Right cardiac atrium (tissue), 5 donors: ENCODE results near the gene STAU1. TPM values are rescaled to one million over a fixed set of nuclear protein-coding genes. Genes with fewer than 3 reads are reported as not detected.

Experiments used
- ATAC-seq, 2 donors: fragments of 200-7000 bp; cut with Tn5 transposase; one replicate each; pipeline versions ENCODE4 v1.8.0 to v1.9.1; 2020; ENCODE audit warnings: moderate library complexity in 2 of 2, mild to moderate bottlenecking in 1 of 2
- DNase-seq, 3 donors: peaks; one replicate each; pipeline ENCODE4 v3.0.0-alpha.2; 2020
- H3K27ac ChIP-seq: one replicate; pipeline ENCODE4 v1.5.1; 2013; ENCODE audit warnings: mild to moderate bottlenecking, low read length, control low read depth, moderate library complexity
- H3K27me3 ChIP-seq: one replicate; pipeline ENCODE4 v1.6.1; 2013; ENCODE audit not compliant: control insufficient read depth, insufficient read depth
- H3K4me1 ChIP-seq: one replicate; pipeline ENCODE4 v1.6.1; 2013; ENCODE audit warnings: low read length; ENCODE audit not compliant: control insufficient read depth, insufficient read depth
- H3K4me3 ChIP-seq: one replicate; pipeline ENCODE4 v1.5.1; 2013; ENCODE audit warnings: low read length, control low read depth
- H3K9me3 ChIP-seq: one replicate; pipeline ENCODE4 v1.6.1; 2013; ENCODE audit warnings: low read length; ENCODE audit not compliant: control insufficient read depth
- WGBS: extraction: QIAGEN DNeasy Blood & Tissue Kit; methylation state at CpG from one replicate; pipeline ENCODE4 v1.1.7; 2013; 5-methylcytosine and 5-hydroxymethylcytosine counted together
- intact Hi-C, 4 donors: fragments of 100-400 bp; cut with DNase I; formaldehyde crosslinking; loops; one replicate each; pipeline versions ENCODE4 v1.11.0 to v1.14.0; 2022 to 2023
- long read RNA-seq, 4 donors: library from polyadenylated mRNA; unstranded; transcript quantifications; one replicate each; pipeline ENCODE4 v2.0.0, GENCODE V29; 2020 to 2021
- polyA plus RNA-seq: library from polyadenylated mRNA; stranded (reverse); fragments of 200-250 nt; gene quantifications from one replicate; pipeline ENCODE4 v1.2.3, GENCODE V29; 2013
- total RNA-seq, 4 donors: library from RNA; stranded (reverse); fragmentation: NEBNext Ultra II Directional; extraction: Animal tissue kit (Norgen Biotek cat#: 25700); gene quantifications; one replicate each; pipeline ENCODE4 v1.2.1, GENCODE V29; 2021
- donor health status: healthy with polysubstance abuse.
- donor health status: DM: no; HTN: yes; CAD: no.
- donor health status: DM: no; HTN: no; CAD: no.
- donor health status: DM: no; HTN: yes; CAD: no; lungs with severe emphysema.
- donor health status: DM: yes; HTN: yes; CAD: no.

STAU1 gene, protein sequence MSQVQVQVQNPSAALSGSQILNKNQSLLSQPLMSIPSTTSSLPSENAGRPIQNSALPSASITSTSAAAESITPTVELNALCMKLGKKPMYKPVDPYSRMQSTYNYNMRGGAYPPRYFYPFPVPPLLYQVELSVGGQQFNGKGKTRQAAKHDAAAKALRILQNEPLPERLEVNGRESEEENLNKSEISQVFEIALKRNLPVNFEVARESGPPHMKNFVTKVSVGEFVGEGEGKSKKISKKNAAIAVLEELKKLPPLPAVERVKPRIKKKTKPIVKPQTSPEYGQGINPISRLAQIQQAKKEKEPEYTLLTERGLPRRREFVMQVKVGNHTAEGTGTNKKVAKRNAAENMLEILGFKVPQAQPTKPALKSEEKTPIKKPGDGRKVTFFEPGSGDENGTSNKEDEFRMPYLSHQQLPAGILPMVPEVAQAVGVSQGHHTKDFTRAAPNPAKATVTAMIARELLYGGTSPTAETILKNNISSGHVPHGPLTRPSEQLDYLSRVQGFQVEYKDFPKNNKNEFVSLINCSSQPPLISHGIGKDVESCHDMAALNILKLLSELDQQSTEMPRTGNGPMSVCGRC
- 10 to 100 TPM; 53.3 to 65.1 (median 58.8) TPM for total RNA-seq
- 33.2 TPM for polyA plus RNA-seq
- long read RNA-seq, donor 1, transcript STAU1-206 (13 exons, 3,411 nt): minor isoform, 6 of 154 reads
- long read RNA-seq, donor 1, transcript STAU1-207 (14 exons, 3,684 nt): minor isoform, 18 of 154 reads
- long read RNA-seq, donor 1, transcript STAU1-203 (13 exons, 3,211 nt): major isoform, 26 of 154 reads
- long read RNA-seq, donor 1, partial matches to known transcripts: 86 of 154 reads
- long read RNA-seq, donor 1, other reads (novel, unspliced or antisense): 13 of 154 reads
- long read RNA-seq, donor 2, transcript STAU1-207 (14 exons, 3,684 nt): minor isoform, 5 of 44 reads
- long read RNA-seq, donor 2, transcript STAU1-206 (13 exons, 3,411 nt): minor isoform, 5 of 44 reads
- long read RNA-seq, donor 2, transcript STAU1-203 (13 exons, 3,211 nt): major isoform, 9 of 44 reads
- long read RNA-seq, donor 2, partial matches to known transcripts: 18 of 44 reads
- long read RNA-seq, donor 2, other reads (novel, unspliced or antisense): 7 of 44 reads
- long read RNA-seq, donor 3, transcript STAU1-203 (13 exons, 3,211 nt): major isoform, 41 of 269 reads
- long read RNA-seq, donor 3, transcript STAU1-206 (13 exons, 3,411 nt): minor isoform, 11 of 269 reads
- long read RNA-seq, donor 3, transcript STAU1-207 (14 exons, 3,684 nt): minor isoform, 17 of 269 reads
- long read RNA-seq, donor 3, partial matches to known transcripts: 165 of 269 reads
- long read RNA-seq, donor 3, other reads (novel, unspliced or antisense): 29 of 269 reads
- long read RNA-seq, donor 4, transcript STAU1-203 (13 exons, 3,211 nt): major isoform, 19 of 66 reads
- long read RNA-seq, donor 4, partial matches to known transcripts: 25 of 66 reads
- long read RNA-seq, donor 4, other reads (novel, unspliced or antisense): 14 of 66 reads

DNA sequence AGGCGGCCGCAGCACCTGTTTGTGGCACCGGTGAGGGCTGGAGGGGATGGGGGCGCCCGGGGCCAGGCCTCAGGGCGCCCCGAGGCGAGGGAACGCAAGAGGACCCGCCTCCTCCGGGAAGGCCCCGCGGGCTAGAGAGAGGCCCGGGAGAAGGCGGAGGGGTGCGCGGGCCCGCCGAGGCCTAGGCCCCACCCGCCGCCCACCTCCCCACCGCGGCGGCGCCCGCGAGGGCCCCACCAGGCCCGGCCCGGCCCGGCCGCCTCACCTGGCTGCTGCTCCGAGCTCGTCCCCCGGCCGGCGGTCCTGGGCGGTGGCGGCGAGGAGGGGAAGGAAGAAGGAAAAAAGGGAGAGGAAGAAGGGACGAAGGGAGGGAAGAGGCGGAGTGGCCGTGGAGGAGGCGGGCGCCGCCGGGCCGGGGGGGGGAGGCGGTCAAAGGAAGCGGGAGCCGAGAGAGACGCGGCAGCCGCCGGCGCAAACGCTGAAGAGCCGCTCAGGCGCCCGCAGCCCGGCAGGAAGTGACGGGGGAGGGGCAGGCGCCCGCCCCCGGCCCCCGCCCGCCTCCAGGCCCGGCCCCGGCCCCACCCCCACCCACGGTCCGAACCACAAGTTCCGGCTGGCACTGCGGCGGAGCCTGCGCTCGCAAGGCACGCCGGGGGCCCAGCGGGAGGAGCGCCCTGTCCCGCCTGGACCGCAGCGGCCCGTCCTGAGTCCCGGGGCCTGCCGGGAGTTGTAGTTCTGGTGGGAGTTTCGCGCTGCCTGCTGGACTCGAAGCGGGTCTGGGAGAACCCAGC lies at the start of gene STAU1:
Gene STAU1, minus strand, starts transcription at position 484 of the 791 bp plus-strand sequence. CDS start 22,133 bp downstream, outside the sequence.
- Histone ChIP-seq H3K4me3 (peak within 1 kb of the TSS; percentile 89), H3K4me1 (no peaks in the 10 kb centered on the region), H3K27ac (peak within 1 kb of the TSS; percentile 86), H3K27me3 (no peaks in the 10 kb centered on the region), H3K9me3 (no peaks in the 10 kb centered on the region)
- peak; percentile 96 to 98 (median 98) for DNase-seq
- under 1% methylated on average over 89 of the region's 89 CpGs for WGBS
- intact Hi-C loops: no loop called here
- peak; percentile 99 to 100 for ATAC-seq

DNA sequence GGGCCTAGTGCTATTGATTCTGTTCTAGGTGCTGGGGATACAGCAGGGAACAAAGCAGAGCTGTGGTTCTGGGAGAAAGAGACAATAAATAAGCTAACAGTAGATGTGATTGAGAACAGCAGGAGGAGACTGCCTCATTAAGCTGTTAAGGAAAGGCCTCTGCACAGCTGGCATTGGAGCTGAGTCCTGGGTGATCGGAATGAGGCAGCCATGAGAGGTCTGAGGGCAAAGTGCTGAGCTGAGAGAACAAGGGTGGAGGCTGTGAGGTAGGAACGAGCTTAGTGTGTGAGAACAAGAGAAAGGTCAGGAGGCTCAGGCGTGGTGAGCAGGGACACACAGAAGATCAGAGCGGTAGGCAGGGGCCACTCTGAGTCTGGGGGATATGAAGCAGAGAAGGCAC lies 49.4 kb upstream of the STAU1 start:
- Histone ChIP-seq H3K4me3 (no peak overlapping the region), H3K9me3 (no peaks in the 10 kb centered on the region), H3K27ac (no peak overlapping the region), H3K4me1 (no peaks in the 10 kb centered on the region), H3K27me3 (no peaks in the 10 kb centered on the region)
- ATAC-seq: no peak
- 88% methylated on average over 4 of the region's 4 CpGs for WGBS
- no peak for DNase-seq
- intact Hi-C loops: no loop called here

DNA sequence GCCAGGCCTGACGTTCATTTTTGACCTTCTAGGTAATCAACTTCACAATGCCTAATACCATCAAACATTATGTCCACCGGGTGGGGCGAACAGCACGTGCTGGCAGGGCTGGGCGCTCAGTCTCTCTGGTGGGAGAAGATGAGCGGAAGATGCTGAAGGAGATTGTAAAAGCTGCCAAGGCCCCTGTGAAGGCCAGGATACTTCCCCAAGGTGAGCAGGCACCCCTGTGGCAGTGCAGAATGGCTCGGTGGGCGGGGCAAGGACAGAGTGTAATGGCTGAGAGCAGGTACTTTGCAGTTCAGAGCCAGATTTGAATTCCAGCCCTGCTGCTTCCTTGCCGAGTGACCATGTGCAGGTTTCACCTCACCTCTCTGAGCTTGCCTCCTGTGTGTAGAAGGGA lies 48.2 kb upstream of the STAU1 start:
- WGBS: 90% methylated on average over 9 of the region's 9 CpGs
- ATAC-seq: no peak
- intact Hi-C loops: no loop called here
- Histone ChIP-seq H3K4me1 (no peaks in the 10 kb centered on the region), H3K27ac (no peak overlapping the region), H3K9me3 (no peaks in the 10 kb centered on the region), H3K27me3 (no peaks in the 10 kb centered on the region), H3K4me3 (no peak overlapping the region)
- no peak for DNase-seq

- Histone ChIP-seq H3K27me3 (no peaks in the 10 kb centered on the region), H3K4me1 (no peaks in the 10 kb centered on the region), H3K27ac (no peak overlapping the region), H3K4me3 (no peak overlapping the region), H3K9me3 (no peaks in the 10 kb centered on the region)
- intact Hi-C loops: no loop called here
- 96% methylated on average over 6 of the region's 6 CpGs for WGBS
- no peak for ATAC-seq
- no peak for DNase-seq
These were observed 46.7 kb upstream of the STAU1 start for GRCh38 chr20:49234831-49235230.

DNA sequence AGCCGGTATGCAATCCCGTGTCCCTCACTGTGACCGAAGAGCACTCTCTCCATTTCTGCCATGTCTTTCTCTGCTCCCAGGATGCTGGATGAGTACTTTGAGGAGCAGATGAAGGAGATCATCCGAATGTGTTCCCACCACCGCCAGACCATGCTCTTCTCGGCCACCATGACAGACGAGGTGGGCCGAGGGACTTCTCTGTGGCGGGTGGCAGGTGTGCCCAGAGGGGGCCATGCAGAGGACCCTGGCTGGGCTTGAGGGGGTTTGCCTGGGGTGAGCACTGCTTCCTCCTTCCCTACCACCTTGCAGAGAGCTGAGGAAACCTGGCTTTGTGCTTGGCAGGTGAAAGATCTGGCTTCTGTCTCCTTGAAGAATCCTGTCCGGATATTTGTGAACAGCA lies 45.1 kb upstream of the STAU1 start:
- intact Hi-C loops: no loop called here
- Histone ChIP-seq H3K27ac (no peak overlapping the region), H3K4me1 (no peaks in the 10 kb centered on the region), H3K4me3 (no peak overlapping the region), H3K27me3 (no peaks in the 10 kb centered on the region), H3K9me3 (no peaks in the 10 kb centered on the region)
- DNase-seq (no peak), ATAC-seq (no peak)
- 92% methylated on average over 10 of the region's 10 CpGs for WGBS

- 83% methylated on average over 7 of the region's 7 CpGs for WGBS
- intact Hi-C loops: no loop called here
- Histone ChIP-seq H3K4me3 (no peak overlapping the region), H3K27ac (no peak overlapping the region), H3K27me3 (no peaks in the 10 kb centered on the region), H3K4me1 (no peaks in the 10 kb centered on the region), H3K9me3 (no peaks in the 10 kb centered on the region)
- no peak for ATAC-seq
- DNase-seq: no peak
These were observed 43.3 kb upstream of the STAU1 start for GRCh38 chr20:49231471-49231870.

DNA sequence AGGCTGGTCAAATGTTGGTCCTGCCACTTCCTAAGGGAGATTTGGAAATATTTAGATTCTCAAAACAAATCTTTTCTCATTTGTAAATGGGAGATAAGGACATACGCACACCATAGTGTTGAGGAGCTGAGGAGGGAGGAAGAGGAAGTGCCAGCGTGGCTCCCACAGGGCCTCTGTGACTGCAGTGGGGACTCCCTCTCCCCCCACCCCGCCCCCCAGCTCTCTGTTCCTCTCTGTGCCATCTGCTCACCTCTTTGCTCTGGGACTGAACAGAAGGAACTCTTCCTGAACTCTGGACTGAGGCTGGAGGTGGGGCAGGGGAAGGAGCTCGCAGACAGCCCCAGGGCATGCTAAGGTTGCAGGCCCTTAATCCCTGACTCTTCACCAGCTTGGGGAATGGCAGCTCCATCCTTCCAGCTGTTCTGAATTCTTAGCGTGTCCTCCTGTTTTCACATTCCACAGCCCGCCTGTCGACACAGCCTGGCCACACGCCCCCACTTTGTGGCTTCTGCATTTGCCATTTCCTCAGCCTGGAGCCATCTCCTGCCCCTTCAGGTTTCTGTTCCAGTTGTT lies 42.5 kb upstream of the STAU1 start:
- intact Hi-C loops: no loop called here
- Histone ChIP-seq H3K4me1 (no peaks in the 10 kb centered on the region), H3K9me3 (no peaks in the 10 kb centered on the region), H3K27ac (no peak overlapping the region), H3K4me3 (no peak overlapping the region), H3K27me3 (no peaks in the 10 kb centered on the region)
- DNase-seq (no peak), ATAC-seq (no peak)
- WGBS: 63% methylated on average over 8 of the region's 8 CpGs

DNA sequence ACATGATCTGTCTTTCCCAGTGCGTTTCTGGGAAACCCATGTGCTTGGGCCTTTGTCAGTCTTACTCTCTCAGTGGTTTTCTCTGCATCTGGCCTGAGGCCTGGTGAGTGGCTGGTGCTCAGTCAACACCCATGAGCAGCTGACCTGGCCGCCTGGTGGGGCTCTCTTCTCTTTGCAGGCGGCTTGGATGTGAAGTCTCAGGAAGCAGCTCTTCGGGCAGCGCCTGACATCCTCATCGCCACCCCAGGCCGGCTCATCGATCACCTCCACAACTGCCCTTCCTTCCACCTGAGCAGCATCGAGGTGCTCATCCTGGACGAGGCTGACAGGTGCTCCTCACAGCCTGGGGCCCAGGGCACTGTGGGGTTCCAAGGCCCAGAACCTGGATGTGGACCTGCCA lies 41.9 kb upstream of the STAU1 start:
- no peaks in the 10 kb centered on the region for H3K4me1 ChIP-seq
- intact Hi-C loops: no loop called here
- no peak overlapping the region for H3K27ac ChIP-seq
- H3K9me3 ChIP-seq: no peaks in the 10 kb centered on the region
- DNase-seq (no peak), ATAC-seq (no peak)
- no peak overlapping the region for H3K4me3 ChIP-seq
- WGBS: 88% methylated on average over 10 of the region's 10 CpGs
- H3K27me3 ChIP-seq: no peaks in the 10 kb centered on the region

DNA sequence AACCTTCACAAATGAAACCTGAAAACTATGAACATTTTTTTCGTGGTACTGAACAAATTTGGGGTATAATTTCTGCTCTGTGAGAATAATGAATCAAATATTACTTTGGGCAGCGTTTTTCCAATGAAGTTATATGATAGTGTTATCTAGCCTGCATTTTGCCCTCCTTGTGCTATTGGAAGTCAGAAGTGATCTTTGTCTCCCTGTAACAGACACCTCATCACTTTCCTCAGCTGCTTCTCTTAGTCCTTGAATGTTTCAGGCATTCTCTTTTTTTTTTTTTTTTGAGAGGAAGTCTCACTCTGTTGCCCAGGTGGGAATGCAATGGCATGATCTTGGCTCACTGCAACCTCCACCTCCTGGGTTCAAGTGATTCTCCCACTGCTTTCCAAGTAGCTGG lies 41.2 kb upstream of the STAU1 start:
- Histone ChIP-seq H3K9me3 (no peaks in the 10 kb centered on the region), H3K4me3 (no peak overlapping the region), H3K27me3 (no peaks in the 10 kb centered on the region), H3K4me1 (no peaks in the 10 kb centered on the region), H3K27ac (no peak overlapping the region)
- WGBS: 82% methylated on average over 2 of the region's 2 CpGs
- ATAC-seq (no peak), DNase-seq (no peak)
- intact Hi-C loops: no loop called here

GRCh38 chr20:49228676-49229075 lies 40.5 kb upstream of the STAU1 start:
- DNase-seq (no peak), ATAC-seq (no peak)
- 87% methylated on average over 9 of the region's 9 CpGs for WGBS
- Histone ChIP-seq H3K4me1 (no peaks in the 10 kb centered on the region), H3K27me3 (no peaks in the 10 kb centered on the region), H3K27ac (no peak overlapping the region), H3K4me3 (no peak overlapping the region), H3K9me3 (no peaks in the 10 kb centered on the region)
- intact Hi-C loops: no loop called here
